Activated CD8-positive, alpha-beta T cell treated with anti-CD3 and anti-CD28 coated beads for 36 hours (primary cell): ENCODE data around the gene NTSR2. TPM values are rescaled to one million over a fixed set of nuclear protein-coding genes. Genes with fewer than 3 reads are reported as not detected.

Experiments
- ATAC-seq: fragments of 200-7000 bp; cut with Tn5 transposase; one replicate; pipeline ENCODE4 v1.10.0; 2021; ENCODE audit warnings: mild to moderate bottlenecking, moderate library complexity
- CTCF ChIA-PET: fragments of 350-600 bp; sonication (Branson Sonifier 250); formaldehyde crosslinking; loops from one replicate; lab custom pipeline; 2021; ENCODE audit warnings: antibody characterized with exemption; lab: Charles Lee
- POLR2A ChIA-PET: fragments of 350-600 bp; sonication (Branson Sonifier 250); formaldehyde crosslinking; loops from one replicate; lab custom pipeline; 2021; ENCODE audit warnings: antibody characterized with exemption; lab: Charles Lee
- DNase-seq: peaks from one replicate; pipeline ENCODE4 v3.0.0-alpha.2; 2020
- H3K27ac Mint-ChIP-seq: one replicate; pipeline ENCODE4 v1.8.0; 2021; ENCODE audit warnings: mild to moderate bottlenecking, mixed read lengths
- H3K27me3 Mint-ChIP-seq: one replicate; pipeline ENCODE4 v1.8.0; 2021; ENCODE audit warnings: mixed read lengths
- H3K36me3 Mint-ChIP-seq: one replicate; pipeline ENCODE4 v1.8.0; 2021; ENCODE audit warnings: low read depth, mixed read lengths
- H3K4me1 Mint-ChIP-seq: one replicate; pipeline ENCODE4 v1.8.0; 2021; ENCODE audit warnings: low read depth, mixed read lengths
- H3K4me3 Mint-ChIP-seq: one replicate; pipeline ENCODE4 v1.8.0; 2021; ENCODE audit warnings: mild to moderate bottlenecking, moderate library complexity, mixed read lengths
- H3K9me3 Mint-ChIP-seq: one replicate; pipeline ENCODE4 v1.8.0; 2021; ENCODE audit warnings: mixed read lengths
- CTCF ChIP-seq: fragments of 200-600 bp; IDR thresholded peaks from one replicate; pipeline ENCODE4 v1.8.0; 2022; ENCODE audit warnings: antibody characterized with exemption, mild to moderate bottlenecking
- intact Hi-C: fragments of 100-400 bp; cut with micrococcal nuclease; formaldehyde crosslinking; loops from one replicate; pipeline ENCODE4 v1.10.0; 2022
- total RNA-seq, 2 experiments: library from RNA; stranded (reverse); gene quantifications; one replicate each; pipeline ENCODE4 v1.2.3, GENCODE V29; 2021

Gene NTSR2
- total RNA-seq, 2 experiments from 2014 or later: not detected

DNA sequence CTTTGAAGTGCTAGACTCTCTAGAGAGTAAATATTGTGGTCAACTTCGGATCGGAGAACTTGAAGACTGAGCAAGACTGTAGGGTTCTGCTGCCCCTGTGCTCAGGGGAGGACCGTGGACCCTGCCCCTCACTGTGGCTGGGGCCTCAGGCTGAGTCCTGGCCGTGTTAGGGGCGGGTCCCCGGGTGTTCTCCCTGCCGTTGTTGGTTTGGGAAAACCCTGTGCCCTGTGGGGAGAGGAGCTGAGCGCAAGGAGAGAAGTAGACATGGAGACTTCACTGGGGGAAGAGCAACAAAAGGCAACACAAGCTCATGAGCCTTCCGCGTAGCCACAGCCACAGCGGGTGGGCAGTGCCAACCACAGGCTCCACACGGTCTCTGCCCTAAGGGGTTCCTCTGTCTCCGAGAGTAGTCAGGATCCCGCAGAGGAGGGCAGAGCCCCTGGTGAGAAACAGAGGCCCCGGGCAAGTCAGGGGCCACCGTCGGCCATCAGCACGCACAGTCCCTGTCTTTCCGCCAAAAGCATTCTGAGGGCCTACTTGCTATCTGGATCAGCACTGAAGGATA is 53.1 kb downstream of the NTSR2 start:
- TF ChIP-seq CTCF: no peak
- Mint-ChIP-seq H3K4me3 (no peak overlapping the region), H3K27ac (no peak overlapping the region), H3K4me1 (no peaks in the 10 kb centered on the region), H3K27me3 (no peaks in the 10 kb centered on the region), H3K36me3 (no peaks in the 10 kb centered on the region), H3K9me3 (no peaks in the 10 kb centered on the region)
- ATAC-seq: no peak
- intact Hi-C loops: no loop called here
- ChIA-PET CTCF (interaction anchor here (1.7 kb wide), 1 partner anchor 11 kb away, joined by 4 read pairs; no protein-coding TSS in a partner anchor), POLR2A (no interaction called here)
- no peak for DNase-seq

DNA sequence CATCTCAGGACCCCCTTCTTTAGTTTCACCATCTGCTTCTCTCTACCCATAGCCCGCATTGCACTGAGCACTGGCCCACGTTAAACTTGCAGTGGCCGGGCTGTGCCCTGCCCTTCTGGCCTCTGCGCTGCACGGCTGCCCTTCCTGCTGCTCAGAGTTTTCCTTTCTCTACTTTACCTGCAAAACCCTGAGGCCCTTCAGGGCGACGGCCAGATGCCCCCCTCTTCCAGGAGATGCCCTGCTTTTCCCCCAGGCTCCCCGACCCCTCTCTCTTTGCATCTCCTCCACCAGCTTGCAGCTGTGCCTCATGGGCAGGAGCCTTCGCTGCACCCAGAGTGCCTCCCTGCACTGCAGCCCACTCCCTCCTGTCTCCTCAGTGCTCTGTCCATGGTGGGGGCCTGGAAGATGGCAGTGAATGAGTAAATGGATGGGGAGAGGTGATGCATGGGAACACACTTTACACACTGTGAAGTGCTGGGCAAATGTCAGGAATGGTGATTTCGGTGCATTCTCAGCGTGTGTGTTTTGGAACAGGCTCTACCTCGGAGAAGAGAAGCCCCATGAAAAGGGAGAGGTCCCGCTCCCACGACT is 53.8 kb downstream of the NTSR2 start:
- ATAC-seq (no peak), DNase-seq (no peak)
- TF ChIP-seq CTCF: no peak
- Mint-ChIP-seq H3K4me3 (no peak overlapping the region), H3K27me3 (no peaks in the 10 kb centered on the region), H3K9me3 (no peaks in the 10 kb centered on the region), H3K4me1 (no peaks in the 10 kb centered on the region), H3K36me3 (no peaks in the 10 kb centered on the region), H3K27ac (no peak overlapping the region)
- ChIA-PET CTCF (no interaction called here), POLR2A (no interaction called here)
- intact Hi-C loops: no loop called here

- ATAC-seq: no peak
- no peak for DNase-seq
- intact Hi-C loops: no loop called here
- no peaks in the 10 kb centered on the region for H3K36me3 Mint-ChIP-seq
- H3K4me1 Mint-ChIP-seq: no peaks in the 10 kb centered on the region
- H3K9me3 Mint-ChIP-seq: no peaks in the 10 kb centered on the region
- H3K4me3 Mint-ChIP-seq: no peak overlapping the region
- TF ChIP-seq CTCF: no peak
- POLR2A ChIA-PET: no interaction called here
- no peak overlapping the region for H3K27ac Mint-ChIP-seq
- no peaks in the 10 kb centered on the region for H3K27me3 Mint-ChIP-seq
- CTCF ChIA-PET: interaction anchor here (1.8 kb wide), 1 partner anchor 33 kb away, joined by 4 read pairs; no protein-coding TSS in a partner anchor
These were observed 54.8 kb downstream of the NTSR2 start for GRCh38 chr2:11615209-11615608.

GRCh38 chr2:11613297-11613696 is 56.7 kb downstream of the NTSR2 start:
- no peak overlapping the region for H3K27ac Mint-ChIP-seq
- H3K9me3 Mint-ChIP-seq: no peaks in the 10 kb centered on the region
- H3K36me3 Mint-ChIP-seq: no peaks in the 10 kb centered on the region
- H3K4me1 Mint-ChIP-seq: no peaks in the 10 kb centered on the region
- no peak for TF ChIP-seq CTCF
- CTCF ChIA-PET: no interaction called here
- POLR2A ChIA-PET: no interaction called here
- ATAC-seq: no peak
- intact Hi-C loops: no loop called here
- no peak overlapping the region for H3K4me3 Mint-ChIP-seq
- no peaks in the 10 kb centered on the region for H3K27me3 Mint-ChIP-seq
- no peak for DNase-seq

DNA sequence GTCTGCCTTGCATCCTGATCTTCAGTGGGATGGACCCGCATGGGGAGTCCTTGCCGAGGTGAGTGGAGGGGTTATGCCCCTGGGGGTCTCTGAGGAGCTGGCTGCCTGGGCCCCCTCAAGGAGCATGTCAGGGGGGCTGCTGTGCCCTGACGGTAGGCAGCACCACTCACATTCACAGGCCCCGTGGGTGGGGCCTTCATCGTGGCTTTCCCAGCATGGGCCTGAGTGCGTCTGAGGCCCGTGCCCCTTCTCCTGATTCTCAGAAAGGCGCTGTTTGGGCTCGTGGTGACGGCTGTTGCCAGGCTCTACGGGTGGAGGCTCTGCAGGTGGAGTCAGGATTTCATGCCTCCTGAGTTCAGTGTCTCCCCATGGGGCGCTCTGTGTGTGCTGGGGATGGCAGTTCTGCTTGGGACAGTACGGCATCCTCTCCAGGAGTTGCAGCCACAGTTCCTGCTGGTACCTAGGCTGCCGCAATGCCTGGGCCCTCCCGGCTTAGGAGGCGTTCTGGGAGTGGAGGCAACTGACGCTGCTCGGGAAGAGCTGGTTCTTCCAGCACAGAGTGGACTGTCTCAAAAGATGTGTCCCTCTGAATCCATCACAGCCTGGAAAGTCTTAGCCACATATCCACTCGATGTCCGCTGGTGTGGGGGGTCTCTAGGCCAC is 57.3 kb downstream of the NTSR2 start:
- Mint-ChIP-seq H3K27ac (no peak overlapping the region), H3K4me3 (no peak overlapping the region), H3K36me3 (no peaks in the 10 kb centered on the region), H3K4me1 (no peaks in the 10 kb centered on the region), H3K9me3 (no peaks in the 10 kb centered on the region), H3K27me3 (no peaks in the 10 kb centered on the region)
- no peak for DNase-seq
- intact Hi-C loops: no loop called here
- no peak for ATAC-seq
- ChIA-PET CTCF (no interaction called here), POLR2A (no interaction called here)
- TF ChIP-seq CTCF: no peak
